Hematopoietic multipotent progenitor cell treated with erythropoietin and hydrocortisone succinate and interleukin-3 and kit ligand, for 6 days (in vitro differentiated cells): ENCODE results near the gene HOXD12.

Experiments used
- DNase-seq: peaks from one replicate; pipeline ENCODE4 v3.0.0-alpha.2; 2015

HOXD12 gene

DNA sequence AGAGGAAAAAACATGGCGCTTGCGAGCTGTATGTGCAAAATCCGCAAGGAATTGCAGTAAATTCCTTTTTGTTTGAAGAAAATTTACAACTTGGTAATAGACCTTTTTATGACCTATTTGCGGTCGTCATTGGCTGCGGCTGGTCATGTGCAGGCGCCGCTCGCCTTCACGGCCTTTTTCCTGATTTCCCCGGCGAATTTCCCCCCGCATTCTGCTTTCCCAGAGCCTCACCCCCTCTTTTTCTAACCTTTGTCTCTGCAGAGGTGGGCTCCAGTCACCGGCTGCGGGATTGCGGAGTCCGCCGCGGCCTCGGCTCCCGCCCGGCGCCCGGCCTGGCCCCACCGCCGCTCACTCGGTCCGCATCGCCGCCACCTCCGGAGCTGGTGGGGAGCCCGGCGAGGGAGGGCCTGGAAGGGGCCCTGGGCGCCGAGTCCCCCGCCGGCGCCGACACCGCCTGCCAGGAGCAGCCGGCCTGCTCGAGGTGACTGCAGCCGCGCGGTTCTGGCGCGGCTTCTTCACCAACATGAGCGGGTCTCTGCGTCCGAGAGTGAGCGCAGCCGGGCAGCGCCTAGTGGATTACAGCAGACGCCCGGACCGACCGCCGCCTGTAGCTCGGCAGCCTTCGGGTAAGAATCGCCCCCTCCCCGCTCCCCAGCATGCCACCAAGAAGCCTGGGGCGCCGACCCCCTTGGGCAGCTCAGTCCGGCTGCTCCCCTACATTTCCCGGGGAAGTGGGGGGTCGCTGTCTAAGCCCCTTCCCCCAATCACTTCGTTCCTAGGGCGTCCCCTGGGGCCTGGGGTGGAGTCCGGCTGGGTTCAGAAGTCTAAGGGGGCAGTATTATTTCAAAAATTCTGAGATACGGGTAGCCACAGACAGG, 37.0 kb downstream of the HOXD12 start:
- DNase-seq: no peak

DNA sequence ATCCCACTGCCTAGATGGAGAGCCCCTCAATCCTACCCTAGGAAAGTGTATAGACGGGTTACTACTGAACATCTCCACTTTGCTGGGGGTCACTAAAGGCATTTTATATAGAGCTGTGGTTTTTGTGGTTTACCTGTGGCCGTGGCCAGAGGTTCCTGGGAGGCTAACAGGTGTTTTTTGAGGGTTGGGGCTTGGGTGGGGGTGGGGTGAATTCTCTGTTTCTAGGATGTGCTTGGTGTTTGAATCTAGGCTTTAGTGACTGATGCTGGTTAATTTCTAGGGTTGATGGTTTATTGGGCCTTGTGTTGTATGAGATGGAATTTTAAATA, 37.6 kb downstream of the HOXD12 start:
- DNase-seq: no peak

DNA sequence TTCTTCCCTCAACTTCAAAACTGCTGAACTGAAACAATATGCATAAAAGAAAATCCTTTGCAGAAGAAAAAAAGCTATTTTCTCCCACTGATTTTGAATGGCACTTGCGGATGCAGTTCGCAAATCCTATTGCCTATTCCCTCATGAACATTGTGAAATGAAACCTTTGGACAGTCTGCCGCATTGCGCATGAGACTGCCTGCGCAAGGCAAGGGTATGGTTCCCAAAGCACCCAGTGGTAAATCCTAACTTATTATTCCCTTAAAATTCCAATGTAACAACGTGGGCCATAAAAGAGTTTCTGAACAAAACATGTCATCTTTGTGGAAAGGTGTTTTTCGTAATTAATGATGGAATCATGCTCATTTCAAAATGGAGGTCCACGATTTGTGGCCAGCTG, 38.3 kb downstream of the HOXD12 start:
- DNase-seq: no peak

DNA sequence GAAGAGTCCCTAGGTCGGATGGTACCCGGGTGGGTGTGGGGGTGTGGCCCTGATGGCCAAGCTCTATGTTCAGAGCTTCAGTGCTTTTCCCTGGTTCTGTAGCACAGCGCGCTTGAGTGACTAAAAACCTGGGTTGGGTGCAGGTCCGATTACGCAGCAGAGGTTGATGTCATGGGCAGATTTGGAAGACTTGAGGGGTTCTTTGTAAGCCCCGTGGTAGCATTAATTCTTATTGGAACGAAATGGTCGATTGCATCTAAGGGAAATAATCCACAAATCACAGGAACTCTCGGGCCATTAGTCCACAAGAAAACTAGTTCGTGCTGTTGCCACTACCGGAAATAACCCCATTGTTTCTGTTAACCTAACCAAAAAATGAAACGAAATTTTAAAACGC, 38.9 kb downstream of the HOXD12 start:
- no peak for DNase-seq

DNA sequence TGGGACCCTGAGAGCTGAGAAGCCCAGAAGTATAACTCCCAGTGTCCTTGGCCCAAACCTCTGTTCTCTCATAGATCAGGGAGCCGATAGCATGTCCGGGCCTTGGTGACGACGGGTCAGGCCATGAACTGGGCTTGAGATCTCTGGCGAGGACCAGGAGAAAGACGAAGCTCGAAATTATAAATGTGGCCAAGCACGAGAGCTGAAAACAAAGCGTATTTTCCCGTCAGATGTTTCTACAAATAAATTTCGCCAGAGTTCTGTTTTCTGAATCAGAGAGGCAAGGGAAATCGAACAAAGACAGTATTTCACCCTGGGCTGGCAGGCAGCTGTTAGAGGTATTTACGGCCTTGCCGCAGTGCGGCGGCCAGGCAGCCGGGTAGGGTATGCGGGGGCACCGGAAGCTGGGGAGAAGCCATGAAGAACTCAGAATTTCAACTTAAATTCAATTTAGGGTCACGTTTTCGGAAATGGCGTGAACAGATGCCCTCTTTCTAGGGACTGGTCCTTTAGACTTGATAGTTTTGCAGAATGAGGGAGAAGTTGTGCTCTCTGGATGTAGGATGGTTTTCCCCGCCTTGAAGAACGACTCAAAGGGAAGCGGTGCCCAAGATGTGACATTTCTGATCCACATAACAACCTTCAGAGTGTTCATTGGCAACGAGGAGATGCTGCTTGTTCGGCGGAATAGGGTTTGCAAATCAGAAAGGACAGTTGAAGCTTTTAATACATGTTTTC, 39.5 kb downstream of the HOXD12 start:
- DNase-seq: no peak

DNA sequence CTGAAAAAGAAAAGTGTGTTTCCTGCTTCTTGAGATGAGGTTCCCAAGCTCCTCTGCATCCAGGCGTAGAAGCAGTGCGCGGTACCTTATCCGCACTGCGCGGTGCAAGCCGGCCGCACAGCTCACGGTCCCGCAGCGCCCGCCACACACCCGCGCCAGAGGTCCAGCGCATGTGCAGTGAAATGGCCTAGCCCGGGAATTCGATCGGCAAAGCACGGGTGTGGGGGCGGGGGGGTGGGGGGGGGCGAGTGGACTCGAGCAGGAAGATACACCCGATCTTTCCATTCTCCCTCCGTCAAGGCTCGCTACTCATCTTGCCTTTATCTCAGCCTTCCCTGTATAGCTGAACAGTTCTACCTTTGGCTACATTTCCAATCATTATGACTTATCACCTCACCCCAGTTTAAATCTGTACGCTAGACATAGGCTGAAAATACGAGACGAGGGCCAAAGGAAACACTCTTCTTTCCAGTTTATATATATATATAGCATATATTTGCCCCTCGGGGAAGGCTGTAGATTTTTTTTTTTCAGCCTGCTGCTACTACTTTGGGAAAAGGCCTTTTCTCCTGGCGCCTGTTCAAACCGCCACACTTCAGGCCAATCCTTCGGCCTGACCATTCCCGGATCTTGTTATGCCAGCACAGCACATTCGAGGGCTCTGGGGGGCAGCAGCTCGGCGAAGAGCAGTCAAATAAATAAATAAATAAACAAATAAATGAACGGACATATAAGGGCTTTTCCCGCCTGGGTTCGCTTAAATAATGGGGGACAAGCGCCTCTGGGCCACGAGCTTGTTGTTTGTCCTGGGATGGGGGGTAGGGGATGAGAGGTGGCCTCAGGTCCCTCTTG, 40.3 kb downstream of the HOXD12 start:
- no peak for DNase-seq

DNA sequence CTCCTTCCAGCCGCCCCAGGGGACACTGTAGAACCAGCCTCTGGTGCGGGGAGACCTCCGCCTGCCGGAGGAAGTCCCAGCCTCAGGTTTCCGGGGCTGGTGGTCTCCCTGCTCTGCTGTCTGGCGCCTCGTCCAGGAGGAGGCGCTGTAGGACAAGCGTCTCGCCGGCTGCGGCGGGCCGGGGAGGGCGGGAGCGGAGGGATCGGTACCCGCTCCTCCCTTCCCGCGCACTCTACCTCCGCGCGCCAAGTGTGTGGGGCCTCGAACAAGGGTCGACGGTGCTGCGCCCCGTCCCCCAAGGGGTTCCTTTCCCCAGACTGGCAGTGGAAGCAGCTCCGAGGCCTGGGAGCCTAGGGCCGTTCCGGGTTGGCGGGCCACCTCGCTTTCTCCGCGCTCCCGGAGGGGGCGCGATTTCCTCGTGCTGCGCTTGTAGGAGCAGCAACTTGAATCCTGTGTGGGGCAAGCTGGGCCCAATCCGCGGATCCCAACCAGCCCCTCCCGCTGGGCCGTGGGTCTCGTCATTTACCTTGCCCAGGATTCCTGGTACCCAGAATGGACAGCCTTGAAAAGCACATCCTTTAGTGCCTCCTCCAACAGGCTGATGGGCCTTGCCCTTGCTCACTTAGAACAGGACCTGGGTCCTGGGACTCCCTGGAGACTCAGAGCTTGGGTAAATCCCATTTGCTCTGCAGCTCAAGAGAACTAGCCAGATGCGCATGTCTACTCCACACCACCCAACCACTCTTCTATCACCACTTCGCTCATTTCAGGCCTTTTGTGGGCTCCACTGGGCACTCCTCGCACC, 41.1 kb downstream of the HOXD12 start:
- DNase-seq: peak; percentile 77

DNA sequence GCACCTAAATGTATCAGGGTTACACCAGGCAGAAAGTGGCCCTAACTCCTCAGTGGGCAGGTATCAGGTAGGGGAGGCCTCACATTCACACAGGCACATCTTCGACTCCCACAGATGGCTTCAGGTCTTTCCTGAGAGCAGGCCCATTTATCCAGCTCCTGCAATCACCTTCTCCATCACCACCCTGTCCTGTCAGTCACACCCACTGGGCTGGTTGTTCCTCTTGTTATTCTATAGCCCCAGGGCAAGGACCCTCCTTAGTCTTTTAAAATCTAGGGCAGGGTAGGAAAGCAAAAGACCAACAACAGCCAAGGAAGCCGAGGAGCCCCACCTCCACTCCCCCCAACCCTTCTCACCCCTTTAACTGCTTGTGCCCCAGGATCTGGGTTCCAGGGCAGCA, 42.7 kb downstream of the HOXD12 start:
- DNase-seq: no peak

DNA sequence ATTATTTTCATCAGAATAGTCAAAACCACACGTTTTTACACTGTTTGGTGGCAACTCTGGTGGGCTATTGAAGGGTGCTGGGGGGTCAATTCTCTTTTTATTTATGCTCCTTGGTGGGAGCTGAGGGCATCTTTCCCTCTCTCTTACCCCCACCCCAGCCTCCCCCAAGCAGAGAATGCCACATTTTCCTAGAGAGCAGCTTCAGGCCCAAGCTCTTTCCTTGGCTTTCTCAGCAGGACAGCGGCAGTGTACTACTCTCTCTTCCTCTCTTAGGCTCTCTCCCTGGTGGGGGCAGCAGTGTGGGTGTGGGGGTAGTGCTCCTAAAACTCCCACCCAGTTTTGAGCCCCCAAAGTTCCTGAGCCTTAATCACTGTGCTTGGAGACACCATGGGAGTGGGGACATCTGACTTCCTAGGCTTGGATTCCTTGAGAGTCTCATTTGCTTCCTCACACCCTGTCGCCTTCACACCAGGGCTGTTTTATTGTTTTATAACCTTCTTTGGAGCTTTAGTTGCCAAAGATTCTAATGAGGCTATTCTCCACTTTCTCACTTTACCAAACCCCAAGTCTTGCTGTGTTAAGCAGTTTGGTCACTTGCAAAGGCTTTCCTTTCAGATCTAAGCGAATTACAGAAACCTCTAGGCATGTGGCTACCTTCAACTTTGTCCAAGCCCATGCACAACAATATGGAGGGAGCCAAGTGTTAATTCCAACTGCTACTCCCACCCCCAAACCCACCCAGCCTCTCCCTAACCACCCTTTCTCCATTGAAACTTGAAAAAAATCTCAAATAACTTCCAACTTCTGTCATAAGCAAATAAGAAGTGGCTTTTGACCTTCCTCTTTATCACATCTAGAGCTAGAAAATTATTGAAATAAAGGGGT, 45.7 kb downstream of the HOXD12 start:
- DNase-seq: no peak

DNA sequence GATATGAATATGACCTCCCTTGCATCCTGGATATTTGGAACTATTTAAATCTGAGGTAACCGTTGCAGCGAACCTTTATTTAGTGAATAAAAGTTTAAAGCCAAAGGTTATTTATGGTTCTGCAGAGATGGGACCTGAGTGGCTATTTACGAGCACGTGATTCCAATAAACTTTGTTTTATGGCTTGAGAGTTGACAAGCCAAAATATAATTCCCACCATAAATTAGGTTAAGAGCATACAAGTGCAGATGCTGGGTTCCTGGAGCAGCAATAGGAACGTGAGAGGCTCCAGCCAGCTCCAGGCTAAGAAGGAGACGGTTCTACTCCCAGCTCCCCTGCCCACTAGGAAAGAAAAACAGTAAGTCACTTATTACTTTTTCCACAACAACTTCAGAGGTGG, 46.5 kb downstream of the HOXD12 start:
- DNase-seq: no peak

DNA sequence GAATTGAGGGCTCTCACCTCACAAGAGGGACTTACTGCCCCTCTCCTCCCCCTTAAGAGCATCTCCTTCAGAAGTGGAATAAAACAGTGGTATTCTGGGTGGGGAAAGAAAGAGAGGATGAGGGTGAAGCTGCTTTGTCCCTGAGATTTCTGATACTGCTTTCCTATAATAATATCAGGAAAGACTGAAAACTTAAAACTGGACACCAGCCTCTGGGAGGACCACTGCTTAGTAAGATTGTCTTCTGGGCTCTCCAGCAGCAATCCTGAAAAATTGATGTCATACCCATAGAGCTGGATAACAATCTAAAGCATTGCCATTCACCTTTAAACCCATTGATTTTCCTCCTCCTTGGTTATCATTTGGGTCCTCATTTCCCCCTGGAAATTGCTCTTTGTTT, 47.0 kb downstream of the HOXD12 start:
- DNase-seq: no peak

DNA sequence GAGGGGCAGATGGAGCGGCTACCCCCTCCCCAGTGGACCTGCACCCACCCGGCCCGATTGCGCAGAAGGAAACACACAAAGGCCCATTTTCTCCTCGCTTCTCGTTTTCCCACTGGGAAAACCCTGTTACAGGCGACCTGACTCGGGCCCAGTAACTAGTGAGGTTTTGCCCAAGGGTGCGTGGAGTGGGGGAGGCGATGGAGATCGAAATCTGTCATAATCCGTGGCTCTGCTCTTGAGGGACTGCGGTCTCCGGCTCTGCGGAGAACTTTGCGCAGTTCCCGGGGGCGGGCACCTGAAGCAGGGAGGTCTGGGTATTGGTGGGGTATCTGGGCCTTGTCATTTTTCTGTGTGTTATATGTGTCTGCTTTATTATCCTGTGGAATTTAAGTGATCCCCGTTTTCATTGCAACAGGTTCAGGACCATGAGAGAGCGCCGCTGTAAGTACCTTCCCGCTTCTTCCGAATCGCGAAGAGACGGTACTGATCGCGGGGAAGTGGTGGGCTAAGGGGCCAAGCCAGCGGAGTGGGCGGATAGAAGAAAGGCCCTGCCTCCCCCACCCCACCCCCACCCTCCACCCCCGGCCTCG, 47.7 kb downstream of the HOXD12 start:
- no peak for DNase-seq

DNA sequence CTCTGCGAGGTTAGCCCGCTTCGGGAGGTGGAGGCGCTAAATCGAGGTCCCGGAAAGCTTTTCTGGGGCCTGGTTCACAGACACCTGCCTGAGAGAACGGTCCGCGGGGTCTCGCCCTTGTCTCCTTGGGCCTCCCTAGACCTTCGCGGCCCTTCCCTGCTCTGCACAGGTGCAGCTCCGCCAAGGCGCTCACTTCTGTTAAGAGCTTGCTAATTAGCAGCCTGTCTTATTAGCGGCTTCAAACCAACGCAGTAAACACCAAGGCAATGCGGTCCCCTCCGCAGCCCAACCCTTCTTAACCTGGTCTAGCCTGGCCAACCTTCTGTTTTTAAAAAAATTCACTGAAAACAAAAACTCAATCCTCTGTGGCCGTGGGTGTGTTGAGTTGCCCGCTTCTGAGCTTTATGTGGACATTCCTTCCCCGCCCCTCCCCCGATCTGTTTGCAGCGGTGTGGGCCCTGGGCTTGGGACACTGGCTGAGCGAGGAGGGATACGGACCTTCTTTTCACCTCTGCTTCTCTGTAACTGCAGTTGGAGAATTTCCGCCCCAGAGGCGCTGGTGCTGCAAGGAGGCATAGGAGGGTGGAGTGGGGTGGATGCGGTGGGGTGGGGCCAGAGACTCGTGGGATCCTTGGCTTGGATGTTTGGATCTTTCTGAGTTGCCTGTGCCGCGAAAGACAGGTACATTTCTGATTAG, 48.4 kb downstream of the HOXD12 start:
- DNase-seq: no peak

DNA sequence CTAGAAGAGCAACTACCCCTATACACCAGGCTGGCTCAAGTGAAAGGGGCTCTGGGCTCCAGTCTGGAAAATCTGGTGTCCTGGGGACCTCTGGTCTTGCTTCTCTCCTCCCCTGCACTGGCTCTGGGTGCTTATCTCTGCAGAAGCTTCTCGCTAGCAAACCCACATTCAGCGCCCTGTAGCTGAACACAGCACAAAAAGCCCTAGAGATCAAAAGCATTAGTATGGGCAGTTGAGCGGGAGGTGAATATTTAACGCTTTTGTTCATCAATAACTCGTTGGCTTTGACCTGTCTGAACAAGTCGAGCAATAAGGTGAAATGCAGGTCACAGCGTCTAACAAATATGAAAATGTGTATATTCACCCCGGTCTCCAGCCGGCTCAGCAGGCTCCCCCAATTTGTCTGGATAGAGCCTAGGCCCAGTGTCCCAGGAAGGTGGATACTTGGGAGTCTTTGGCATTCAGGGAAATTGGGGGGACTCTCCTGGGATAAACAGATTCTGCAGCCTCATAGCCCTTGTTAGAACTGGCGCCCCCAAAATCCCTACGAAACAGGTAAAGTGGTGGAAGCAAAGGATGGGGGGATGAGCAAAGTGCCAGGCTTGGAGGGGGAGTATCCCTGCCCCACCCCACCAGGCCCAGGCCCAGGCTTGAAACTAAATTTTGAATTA, 49.3 kb downstream of the HOXD12 start:
- no peak for DNase-seq

DNA sequence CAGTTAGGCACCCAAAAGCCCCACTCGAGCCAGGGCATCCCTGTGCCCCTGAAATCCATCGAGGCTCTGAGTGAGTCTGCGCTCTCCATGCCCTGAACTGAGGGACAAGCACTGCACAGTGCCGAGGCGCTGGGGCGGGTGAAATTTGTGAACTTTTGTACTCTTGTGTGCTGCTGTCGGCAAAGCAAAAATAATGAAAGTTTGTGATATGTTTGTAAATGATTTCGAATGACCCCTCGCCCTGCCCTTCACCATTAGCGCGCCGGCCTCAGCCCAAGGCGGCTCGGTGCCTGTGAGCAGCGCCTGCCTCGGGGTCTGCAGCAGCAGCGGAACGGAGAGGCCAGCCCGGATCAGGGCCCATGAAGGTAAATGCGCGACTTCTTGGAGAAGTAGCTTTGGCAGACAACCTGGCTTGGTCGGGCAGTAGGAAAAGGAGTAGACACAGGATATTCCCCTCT, 49.9 kb downstream of the HOXD12 start:
- DNase-seq: no peak

DNA sequence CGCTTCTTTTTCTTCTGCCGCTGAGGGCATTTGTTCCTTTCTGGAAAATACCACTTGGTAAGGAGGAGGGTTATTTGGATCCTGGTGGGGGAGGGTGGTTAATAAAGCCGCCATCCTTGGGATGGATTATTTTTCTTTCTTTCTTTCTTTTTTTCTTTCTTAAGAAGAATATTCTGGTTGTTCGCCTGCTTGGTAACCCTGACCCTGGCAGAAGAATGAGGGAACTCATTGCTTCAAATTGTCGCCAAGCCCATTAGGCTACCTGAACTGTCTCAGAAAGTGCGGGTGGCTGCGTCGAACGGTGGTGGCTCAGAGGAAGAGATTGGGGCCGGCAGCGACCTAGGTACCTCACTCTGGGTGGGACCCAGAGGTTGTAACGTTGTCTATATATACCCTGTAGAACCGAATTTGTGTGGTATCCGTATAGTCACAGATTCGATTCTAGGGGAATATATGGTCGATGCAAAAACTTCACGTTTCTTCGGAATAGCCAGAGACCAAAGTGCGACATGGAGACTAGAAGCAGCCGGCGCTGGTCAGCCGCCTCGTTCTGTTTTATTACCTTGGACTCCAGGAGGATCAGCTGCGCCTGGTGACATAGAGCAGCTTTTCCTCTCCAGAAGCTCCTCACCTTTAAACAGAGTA, 50.5 kb downstream of the HOXD12 start:
- no peak for DNase-seq

DNA sequence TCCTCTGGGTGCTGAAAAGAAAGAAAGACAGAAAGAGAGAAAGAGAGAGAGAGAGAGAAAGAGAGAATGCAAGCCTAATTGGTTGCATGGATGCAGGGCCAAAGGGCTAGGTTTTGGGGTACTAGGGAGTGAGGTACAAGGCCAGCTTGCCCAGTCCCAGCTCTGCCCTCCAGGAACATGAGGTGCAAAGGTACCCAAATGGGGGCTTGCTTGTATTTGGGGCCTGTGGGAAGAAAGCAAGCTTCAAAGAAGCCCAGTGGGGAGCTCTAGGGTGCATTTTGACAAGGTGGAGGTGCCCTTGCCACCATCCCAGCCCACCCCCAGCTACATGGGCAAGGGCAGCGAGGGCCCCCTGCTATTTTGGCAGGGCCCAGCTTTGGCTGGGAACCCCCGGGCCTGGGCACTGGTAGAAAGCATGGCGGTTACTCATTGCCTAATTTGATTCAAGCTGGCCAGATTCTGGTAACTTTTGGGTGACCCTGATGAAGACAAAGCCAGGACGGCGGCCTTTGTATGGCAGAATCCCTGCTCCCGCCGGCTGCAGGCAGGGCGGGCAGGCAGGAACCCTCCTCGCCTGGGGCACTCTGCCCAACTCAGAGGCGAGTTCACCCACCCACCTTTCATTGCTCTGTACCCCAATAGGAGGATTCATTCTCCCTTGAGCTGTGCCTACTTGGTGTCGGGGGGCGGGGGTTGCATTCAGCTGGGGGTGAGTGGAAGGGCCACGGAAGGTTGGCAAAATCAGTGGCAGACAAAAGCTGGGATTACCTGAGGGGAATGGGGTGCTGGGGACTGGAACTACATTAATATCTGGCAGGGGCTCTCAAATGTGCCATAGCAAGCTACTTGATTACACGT, 51.2 kb downstream of the HOXD12 start:
- no peak for DNase-seq
